H1 (cell line): ENCODE measurements around the gene PTH1R. TPM values are rescaled to one million over a fixed set of nuclear protein-coding genes. Genes with fewer than 3 reads are reported as not detected.

Experiments
- CHD1 ChIP-seq: IDR thresholded peaks from 2 replicates; pipeline ENCODE4 v1.6.1; 2012; ENCODE audit warnings: low read depth, low read length, improper control_type of control experiment
- CHD7 ChIP-seq: fragments of 300-600 bp; sonication (generic); IDR thresholded peaks from 2 replicates; pipeline ENCODE4 v1.7.1; 2012; ENCODE audit warnings: low read length, moderate library complexity, mild to moderate bottlenecking, inconsistent platforms; ENCODE audit not compliant: insufficient replicate concordance
- GABPA ChIP-seq: IDR thresholded peaks from 2 replicates; pipeline ENCODE4 v1.6.1; 2011; ENCODE audit warnings: mild to moderate bottlenecking, low read length, moderate library complexity, borderline replicate concordance; ENCODE audit not compliant: insufficient read depth
- HDAC2 ChIP-seq, 2 experiments: fragments of 300-600 bp in 1 of 2; sonication (generic) in 1 of 2; IDR thresholded peaks; 2 replicates each; pipeline ENCODE4 v1.6.1; 2011 to 2012; ENCODE audit warnings: low read depth in 2 of 2, low read length in 2 of 2, mild to moderate bottlenecking in 2 of 2, moderate library complexity in 2 of 2, borderline replicate concordance in 1 of 2, inconsistent platforms in 1 of 2
- HDAC6 ChIP-seq: IDR thresholded peaks from one replicate; pipeline ENCODE4 v1.7.1; 2012; ENCODE audit warnings: low read depth, mild to moderate bottlenecking, inconsistent platforms, low read length, moderate library complexity
- TBP ChIP-seq: IDR thresholded peaks from 2 replicates; pipeline ENCODE4 v1.6.1; 2011; ENCODE audit warnings: low read depth, low read length, improper control_type of control experiment
- USF2 ChIP-seq: IDR thresholded peaks from 2 replicates; pipeline ENCODE4 v1.6.1; 2011; ENCODE audit warnings: low read length, improper control_type of control experiment
- polyA plus RNA-seq, 7 experiments: library from polyadenylated mRNA; depleted of rRNA in 3 of 7; stranded (reverse) in 5 of 7; unstranded in 2 of 7; fragments of >200 nt in 5 of 7; fragments of 200-250 nt in 2 of 7; gene quantifications; 1 replicate in 5 of 7; 2 replicates in 1 of 7; 4 replicates in 1 of 7; pipeline versions ENCODE4 v1.2.1 to v1.2.3, GENCODE V29; 2011 to 2013; ENCODE audit warnings: missing spikeins in 2 of 7, mixed read lengths in 2 of 7
- total RNA-seq: library from RNA; stranded (reverse); fragmentation: NEBNext Ultra II Directional; extraction: Animal tissue kit (Norgen Biotek cat#: 25700); gene quantifications from 2 replicates; pipeline ENCODE4 v1.2.1, GENCODE V29; 2021

PTH1R gene
- total and polyA plus RNA-seq, 2 of the 8 experiments (the other 6 are each of a cell fraction or from before 2014, with no cell fraction given) = 0.57 to 1.5 TPM

- no peak for TF ChIP-seq CHD7
- no peak for TF ChIP-seq CHD1
- no peak for TF ChIP-seq USF2
- no peak for TF ChIP-seq GABPA
- no peak for TF ChIP-seq TBP
- TF ChIP-seq HDAC2 (IDR thresholded peaks at IDR 0.05; ENCODE audit: borderline replicate concordance in 1 of 2, low read depth in 2 of 2, low read length in 2 of 2) = no peak
- no peak for TF ChIP-seq HDAC6
These were observed 18.4 kb upstream of the PTH1R start (continued) for GRCh38 chr3:46859001-46859710.
